ENCODE measurements around the gene PDE3A.

The PDE3A gene

GRCh38 chr12:20653871-20654270 lies 285.5 kb downstream of the PDE3A start:
- H3K9ac ChIP-seq: no peak overlapping the region
- TF ChIP-seq, protein P1, sequence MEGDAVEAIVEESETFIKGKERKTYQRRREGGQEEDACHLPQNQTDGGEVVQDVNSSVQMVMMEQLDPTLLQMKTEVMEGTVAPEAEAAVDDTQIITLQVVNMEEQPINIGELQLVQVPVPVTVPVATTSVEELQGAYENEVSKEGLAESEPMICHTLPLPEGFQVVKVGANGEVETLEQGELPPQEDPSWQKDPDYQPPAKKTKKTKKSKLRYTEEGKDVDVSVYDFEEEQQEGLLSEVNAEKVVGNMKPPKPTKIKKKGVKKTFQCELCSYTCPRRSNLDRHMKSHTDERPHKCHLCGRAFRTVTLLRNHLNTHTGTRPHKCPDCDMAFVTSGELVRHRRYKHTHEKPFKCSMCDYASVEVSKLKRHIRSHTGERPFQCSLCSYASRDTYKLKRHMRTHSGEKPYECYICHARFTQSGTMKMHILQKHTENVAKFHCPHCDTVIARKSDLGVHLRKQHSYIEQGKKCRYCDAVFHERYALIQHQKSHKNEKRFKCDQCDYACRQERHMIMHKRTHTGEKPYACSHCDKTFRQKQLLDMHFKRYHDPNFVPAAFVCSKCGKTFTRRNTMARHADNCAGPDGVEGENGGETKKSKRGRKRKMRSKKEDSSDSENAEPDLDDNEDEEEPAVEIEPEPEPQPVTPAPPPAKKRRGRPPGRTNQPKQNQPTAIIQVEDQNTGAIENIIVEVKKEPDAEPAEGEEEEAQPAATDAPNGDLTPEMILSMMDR (IDR thresholded peaks at IDR 0.05): no peak
- no peaks in the 10 kb centered on the region for H3K4me1 ChIP-seq
- H3K79me2 ChIP-seq: no peaks in the 10 kb centered on the region
- H3K9me3 ChIP-seq (ENCODE audit: control insufficient read depth, low read length): no peaks in the 10 kb centered on the region
- H3K4me2 ChIP-seq (ENCODE audit: low read length): no peak overlapping the region
- no peak overlapping the region for H3K27ac ChIP-seq
- H3K4me3 ChIP-seq (ENCODE audit: low read depth, low read length): no peak overlapping the region
- H3K27me3 ChIP-seq (ENCODE audit: control insufficient read depth, insufficient read depth, low read length): no peaks in the 10 kb centered on the region
- H2AFZ ChIP-seq: no peak overlapping the region
- H3K36me3 ChIP-seq (ENCODE audit: control insufficient read depth, insufficient read depth, low read length): no peaks in the 10 kb centered on the region

GRCh38 chr12:20656600-20656999 lies 288.3 kb downstream of the PDE3A start:
- TF ChIP-seq, protein P1 (IDR thresholded peaks at IDR 0.05): no peak
- Histone ChIP-seq H3K27me3 (ENCODE audit: control insufficient read depth, insufficient read depth, low read length) (no peaks in the 10 kb centered on the region), H3K36me3 (ENCODE audit: control insufficient read depth, insufficient read depth, low read length) (no peaks in the 10 kb centered on the region), H3K79me2 (no peaks in the 10 kb centered on the region), H3K27ac (no peak overlapping the region), H2AFZ (no peak overlapping the region), H3K9ac (no peak overlapping the region), H3K9me3 (ENCODE audit: control insufficient read depth, low read length) (no peaks in the 10 kb centered on the region), H3K4me1 (no peaks in the 10 kb centered on the region), H3K4me2 (ENCODE audit: low read length) (no peak overlapping the region), H3K4me3 (ENCODE audit: low read depth, low read length) (no peak overlapping the region)

DNA sequence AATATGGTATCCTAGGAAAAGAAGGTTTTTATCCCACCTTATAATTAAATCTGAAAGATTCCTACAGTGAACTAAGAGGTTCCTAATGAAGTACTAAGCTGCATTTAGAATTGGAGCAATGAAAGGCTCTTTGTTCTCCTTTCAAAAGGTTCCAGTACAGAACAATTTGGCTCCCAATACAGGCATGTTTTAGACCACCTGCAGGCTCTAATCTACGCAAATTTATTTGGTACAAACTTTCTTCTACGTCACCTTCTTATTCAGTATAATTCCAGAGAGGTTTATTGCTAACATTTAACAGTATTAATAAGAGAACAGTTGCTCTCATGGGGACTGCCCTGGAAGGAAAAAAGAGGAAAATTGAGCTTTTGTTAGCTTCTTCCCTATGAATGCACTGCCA lies 289.2 kb downstream of the PDE3A start:
- no peak overlapping the region for H3K4me2 ChIP-seq (ENCODE audit: low read length)
- no peaks in the 10 kb centered on the region for H3K79me2 ChIP-seq
- no peak overlapping the region for H2AFZ ChIP-seq
- TF ChIP-seq, protein P1 (IDR thresholded peaks at IDR 0.05): no peak
- no peaks in the 10 kb centered on the region for H3K27me3 ChIP-seq (ENCODE audit: control insufficient read depth, insufficient read depth, low read length)
- H3K9ac ChIP-seq: no peak overlapping the region
- no peaks in the 10 kb centered on the region for H3K36me3 ChIP-seq (ENCODE audit: control insufficient read depth, insufficient read depth, low read length)
- H3K27ac ChIP-seq: no peak overlapping the region
- no peaks in the 10 kb centered on the region for H3K4me1 ChIP-seq
- H3K4me3 ChIP-seq (ENCODE audit: low read depth, low read length): no peak overlapping the region
- H3K9me3 ChIP-seq (ENCODE audit: control insufficient read depth, low read length): no peaks in the 10 kb centered on the region

GRCh38 chr12:20681334-20681733 lies 313.0 kb downstream of the PDE3A start:
- Histone ChIP-seq H3K4me3 (ENCODE audit: low read depth, low read length) (no peak overlapping the region), H2AFZ (no peak overlapping the region)

DNA sequence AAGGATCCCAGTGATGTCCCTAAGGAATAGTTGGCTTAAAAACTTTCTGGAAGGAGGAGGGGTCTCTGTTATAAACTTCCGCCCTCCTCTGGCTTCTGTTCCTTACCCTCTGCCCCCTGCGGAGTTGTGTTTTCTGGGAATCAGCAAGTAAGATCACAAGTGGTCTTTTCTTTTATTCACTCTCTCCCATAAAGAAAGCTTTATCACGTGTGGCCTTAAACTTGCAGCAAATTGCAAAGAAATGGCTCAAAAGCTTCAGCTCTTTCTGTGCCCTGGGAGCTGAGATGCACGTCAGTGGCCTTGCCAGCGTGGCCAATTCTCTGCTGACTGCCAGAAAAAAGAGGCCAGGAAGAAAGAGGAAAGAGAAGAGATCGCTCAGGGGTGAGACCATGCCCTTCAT lies 326.9 kb downstream of the PDE3A start, which contains the start of gene SLCO1C1:
SLCO1C1 (plus strand) TSS at position 101 of the 400 bp plus-strand sequence. CDS start 4,245 bp downstream, outside the sequence.
- Histone ChIP-seq H3K27me3 (ENCODE audit: control insufficient read depth, insufficient read depth, low read length) (no peaks in the 10 kb centered on the region), H3K4me3 (ENCODE audit: low read depth, low read length) (no peak within 1 kb of the TSS), H3K36me3 (ENCODE audit: control insufficient read depth, insufficient read depth, low read length) (no peaks in the 10 kb centered on the region), H3K9ac (no peak within 1 kb of the TSS), H3K27ac (no peak within 1 kb of the TSS), H2AFZ (no peak within 1 kb of the TSS), H3K4me2 (ENCODE audit: low read length) (no peak within 1 kb of the TSS), H3K4me1 (no peaks in the 10 kb centered on the region), H3K79me2 (no peaks in the 10 kb centered on the region), H3K9me3 (ENCODE audit: control insufficient read depth, low read length) (no peaks in the 10 kb centered on the region)
- TF ChIP-seq, protein P1 (IDR thresholded peaks at IDR 0.05): no peak

More at GRCh38 chr12:20681334-20681733, 313.0 kb downstream of the PDE3A start:
- Histone ChIP-seq H3K9ac (no peak overlapping the region), H3K4me2 (ENCODE audit: low read length) (no peak overlapping the region), H3K27ac (no peak overlapping the region), H3K36me3 (ENCODE audit: control insufficient read depth, insufficient read depth, low read length) (no peaks in the 10 kb centered on the region), H3K9me3 (ENCODE audit: control insufficient read depth, low read length) (no peaks in the 10 kb centered on the region), H3K27me3 (ENCODE audit: control insufficient read depth, insufficient read depth, low read length) (no peaks in the 10 kb centered on the region), H3K4me1 (no peaks in the 10 kb centered on the region), H3K79me2 (no peaks in the 10 kb centered on the region)
- TF ChIP-seq, protein P1 (IDR thresholded peaks at IDR 0.05): no peak
